GM19455 (cell line): Measurements from ENCODE around the gene TMEM158.

Source experiments
- ATAC-seq: cut with Tn5 transposase; IDR thresholded peaks from one replicate; pipeline ENCODE4 v1.9.1; 2021; ENCODE audit not compliant: unreplicated experiment

Gene TMEM158

DNA sequence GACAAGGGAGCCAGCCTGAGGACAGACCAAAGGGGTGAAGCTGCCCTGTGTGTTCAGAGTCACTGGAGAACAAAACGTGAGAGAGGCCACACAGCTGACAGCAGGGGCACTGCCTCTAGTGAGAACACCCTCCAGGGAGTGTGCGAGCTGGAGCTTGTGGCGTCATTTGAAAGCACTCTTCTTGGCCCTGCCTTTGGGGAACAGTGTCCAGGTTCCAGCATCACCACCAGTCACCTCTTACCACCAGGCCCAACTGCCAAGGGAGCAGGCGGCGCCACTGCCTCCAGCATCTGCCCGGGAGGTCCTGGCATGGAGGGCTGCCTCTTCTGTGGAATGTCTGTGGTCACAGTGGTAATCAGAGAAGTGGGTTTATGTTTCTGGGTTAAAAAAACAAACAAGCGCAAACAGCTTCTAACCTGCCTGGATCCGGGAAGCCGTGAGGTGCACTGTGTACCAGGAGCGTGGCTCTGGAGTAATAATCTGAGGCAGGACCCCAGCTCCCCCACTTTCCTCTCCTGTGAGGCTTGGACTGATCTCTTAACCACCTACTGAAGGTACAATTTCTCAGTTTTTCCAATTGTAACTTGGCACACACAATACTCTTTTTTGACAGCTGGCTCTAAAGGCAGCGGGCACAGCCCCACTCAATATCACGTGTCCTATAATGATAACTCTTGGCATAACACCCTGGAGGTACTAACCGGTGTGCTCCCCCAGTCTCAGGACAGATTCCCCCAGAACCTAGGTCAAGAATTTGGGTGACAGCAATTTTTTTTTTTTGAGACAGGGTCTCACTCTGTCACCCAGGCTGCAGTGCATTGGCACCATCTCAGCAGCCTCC lies 47.7 kb downstream of the TMEM158 start:
- no peak for ATAC-seq

DNA sequence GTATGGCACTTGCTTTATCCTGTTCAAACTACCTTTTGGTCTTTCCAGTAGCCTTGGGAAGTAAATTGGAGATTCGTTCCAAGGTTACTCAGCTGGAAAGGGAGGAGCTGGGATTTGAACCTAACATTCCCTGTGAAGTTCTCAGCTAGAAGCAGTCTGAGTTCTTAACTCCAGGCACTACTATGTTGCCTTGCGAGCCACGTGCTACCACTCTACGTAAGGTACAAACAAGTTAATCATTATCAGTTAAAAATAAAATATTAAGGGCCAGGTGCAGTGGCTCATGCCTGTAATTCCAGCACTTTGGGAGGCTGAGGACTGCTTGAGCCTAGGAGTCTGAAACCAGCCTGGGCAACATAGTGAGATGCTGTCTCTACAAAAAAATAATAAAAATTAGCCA lies 49.2 kb downstream of the TMEM158 start:
- ATAC-seq, result no peak
